ENCODE measurements around the gene CACHD1.

GRCh38 chr1:64489707-64490106 is 19.8 kb downstream of the CACHD1 start:
- TF ChIP-seq CTCF (IDR thresholded peaks at IDR 0.05): no peak
- no peak for TF ChIP-seq EP300 (IDR thresholded peaks at IDR 0.05)
- TF ChIP-seq POLR2AphosphoS5 (IDR thresholded peaks at IDR 0.05): no peak
- TF ChIP-seq POLR2A (IDR thresholded peaks at IDR 0.05): no peak
